Keratinocyte (primary cell): ENCODE data around the gene KCNQ4. TPM values are rescaled to one million over a fixed set of nuclear protein-coding genes. Genes with fewer than 3 reads are reported as not detected.

Experiments used
- DNase-seq: peaks from one replicate; pipeline ENCODE4 v3.0.0-alpha.2; 2011; ENCODE audit warnings: low read depth, missing footprints, low spot score
- FAIRE-seq: peaks from 2 replicates; lab custom pipeline; 2011; peaks lifted over from hg19 to GRCh38; lab: Jason Lieb, UNC
- H2AFZ ChIP-seq: 2 replicates; pipeline ENCODE4 v1.6.0; 2012; ENCODE audit warnings: low read length, control low read depth, inconsistent platforms; ENCODE audit not compliant: control insufficient read depth
- H3K27ac ChIP-seq: 2 replicates; pipeline ENCODE4 v1.5.1; 2011; ENCODE audit warnings: low read length; ENCODE audit not compliant: control insufficient read depth, insufficient read depth
- H3K27me3 ChIP-seq: 3 replicates; pipeline ENCODE4 v1.6.0; 2011; ENCODE audit warnings: low read length; ENCODE audit not compliant: control insufficient read depth, insufficient read depth; ENCODE audit errors: extremely low read depth
- H3K36me3 ChIP-seq, 2 experiments: 2 replicates in 1 of 2; 3 replicates in 1 of 2; pipeline ENCODE4 v1.5.1; 2011; ENCODE audit warnings: low read length in 2 of 2, mild to moderate bottlenecking in 1 of 2; ENCODE audit not compliant: control insufficient read depth in 2 of 2, insufficient read depth in 2 of 2; ENCODE audit errors: extremely low read depth in 1 of 2
- H3K4me1 ChIP-seq: 3 replicates; pipeline ENCODE4 v1.5.1; 2011; ENCODE audit warnings: low read length; ENCODE audit not compliant: control insufficient read depth, insufficient read depth; ENCODE audit errors: extremely low read depth
- H3K4me2 ChIP-seq: 3 replicates; pipeline ENCODE4 v1.6.0; 2011; ENCODE audit warnings: low read depth, low read length; ENCODE audit not compliant: control insufficient read depth, insufficient read depth; ENCODE audit errors: extremely low read depth
- H3K4me3 ChIP-seq, 3 experiments: fragments of 200-600 bp in 1 of 3; sonication (generic) in 1 of 3; 2 replicates in 2 of 3; 3 replicates in 1 of 3; pipeline ENCODE4 v1.5.1; 2011 to 2016; ENCODE audit warnings: low read length in 3 of 3, mild to moderate bottlenecking in 3 of 3, control low read depth in 2 of 3, inconsistent platforms in 1 of 3, low read depth in 1 of 3, mixed read lengths in 1 of 3, mixed run types in 1 of 3, moderate library complexity in 1 of 3; ENCODE audit not compliant: control insufficient read depth in 2 of 3, insufficient read depth in 2 of 3; ENCODE audit errors: extremely low read depth in 1 of 3
- H3K79me2 ChIP-seq: 2 replicates; pipeline ENCODE4 v1.6.0; 2012; ENCODE audit warnings: low read length; ENCODE audit not compliant: control insufficient read depth, insufficient read depth
- H3K9ac ChIP-seq: 3 replicates; pipeline ENCODE4 v1.6.0; 2011; ENCODE audit warnings: low read length; ENCODE audit not compliant: control insufficient read depth, insufficient read depth; ENCODE audit errors: extremely low read depth
- H3K9me1 ChIP-seq: 3 replicates; pipeline ENCODE4 v1.6.0; 2011; ENCODE audit warnings: low read length; ENCODE audit not compliant: control insufficient read depth, insufficient read depth; ENCODE audit errors: extremely low read depth
- H3K9me3 ChIP-seq: 2 replicates; pipeline ENCODE4 v1.5.1; 2012; ENCODE audit warnings: low read depth, low read length; ENCODE audit not compliant: control insufficient read depth
- H4K20me1 ChIP-seq: 3 replicates; pipeline ENCODE4 v1.6.0; 2011; ENCODE audit warnings: low read length; ENCODE audit not compliant: control insufficient read depth, insufficient read depth; ENCODE audit errors: extremely low read depth
- EZH2 ChIP-seq: IDR thresholded peaks from one replicate; pipeline ENCODE4 v1.6.1; 2012; ENCODE audit warnings: inconsistent platforms, mild to moderate bottlenecking, low read length, moderate library complexity
- dilution Hi-C: fragments of 300-500 bp; cut with MboI; formaldehyde crosslinking; loops from one replicate; pipeline ENCODE4 v1.7.0; 2020; ENCODE audit warnings: low sequenced_read_pairs; ENCODE audit not compliant: extremely low pct_ligation_motif_present
- polyA plus RNA-seq, 5 experiments: library from polyadenylated mRNA; depleted of rRNA in 3 of 5; stranded (reverse) in 3 of 5; stranded (forward) in 1 of 5; unstranded in 1 of 5; fragments of >200 nt; gene quantifications; 1 replicate in 1 of 5; 2 replicates in 3 of 5; 3 replicates in 1 of 5; pipeline versions ENCODE4 v1.2.1 to v1.2.3, GENCODE V29; 2011 to 2012; ENCODE audit warnings: missing spikeins in 2 of 5, low read depth in 1 of 5, low replicate concordance in 1 of 5
- TF ChIP-seq, protein P1 (sequence below), 3 experiments: IDR thresholded peaks in 1 of 3; conservative IDR thresholded peaks in 1 of 3; optimal IDR thresholded peaks in 1 of 3; 2 replicates in 2 of 3; 3 replicates in 1 of 3; pipeline versions ENCODE3 to v1.5.1; 2011; ENCODE audit warnings: low read length in 3 of 3, mild to moderate bottlenecking in 3 of 3, moderate library complexity in 2 of 3, control low read depth in 1 of 3, inconsistent platforms in 1 of 3; ENCODE audit not compliant: insufficient read depth in 2 of 3; ENCODE audit errors: extremely low read depth in 1 of 3

The KCNQ4 gene
- polyA plus RNA-seq, 1 donor (not counting 4 experiments of a cell fraction or from before 2014, with no cell fraction given), result not detected

DNA sequence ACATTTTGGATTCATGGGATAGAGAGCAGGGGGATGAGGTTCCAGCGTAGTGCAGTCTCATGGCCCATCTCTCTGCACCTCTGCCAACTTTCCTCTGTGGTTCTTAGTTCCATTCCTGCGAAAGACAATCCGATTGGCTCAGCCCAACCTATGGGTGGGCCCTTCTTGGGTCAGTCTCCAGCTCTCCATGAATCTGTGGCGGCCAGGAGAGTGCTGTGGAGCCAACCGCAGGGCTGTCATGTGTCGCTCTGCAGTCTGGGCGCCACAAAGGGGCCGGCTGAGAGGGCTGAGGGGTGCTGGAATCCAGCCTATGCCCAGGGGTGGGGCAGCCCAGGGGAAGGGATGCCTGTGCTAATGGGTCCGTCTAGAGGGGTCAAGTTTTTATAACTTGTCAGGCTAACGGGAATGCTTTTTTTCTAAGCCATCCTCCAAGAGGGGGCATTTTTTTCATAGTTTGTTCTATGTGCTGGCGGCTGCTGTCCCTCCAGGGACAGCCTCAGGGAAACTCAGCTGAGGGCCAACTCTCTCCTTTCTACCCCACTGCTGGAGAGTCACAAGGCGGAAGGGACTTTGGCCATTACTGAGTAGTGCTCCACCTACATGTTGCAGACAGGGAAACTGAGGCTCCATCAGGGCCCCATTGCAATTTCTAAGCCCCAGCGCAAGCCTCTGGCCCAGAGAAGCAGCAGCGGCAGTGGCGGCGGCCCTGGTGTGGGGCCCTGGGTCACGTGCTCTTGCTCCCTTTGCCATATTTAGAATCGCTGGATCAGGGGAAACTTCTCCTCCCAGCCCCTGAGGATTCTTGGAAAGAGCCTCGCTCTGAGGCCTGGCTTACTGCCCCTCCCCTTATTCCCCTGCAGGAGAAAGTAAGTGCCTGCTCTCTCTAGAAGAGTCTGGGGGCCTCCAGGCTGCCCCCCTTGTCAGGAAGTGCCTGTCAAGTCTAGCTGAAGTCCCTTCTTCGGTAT is 23.4 kb downstream of the KCNQ4 start:
- no peak overlapping the region for H3K9ac ChIP-seq
- no peak for TF ChIP-seq EZH2
- TF ChIP-seq, protein P1, sequence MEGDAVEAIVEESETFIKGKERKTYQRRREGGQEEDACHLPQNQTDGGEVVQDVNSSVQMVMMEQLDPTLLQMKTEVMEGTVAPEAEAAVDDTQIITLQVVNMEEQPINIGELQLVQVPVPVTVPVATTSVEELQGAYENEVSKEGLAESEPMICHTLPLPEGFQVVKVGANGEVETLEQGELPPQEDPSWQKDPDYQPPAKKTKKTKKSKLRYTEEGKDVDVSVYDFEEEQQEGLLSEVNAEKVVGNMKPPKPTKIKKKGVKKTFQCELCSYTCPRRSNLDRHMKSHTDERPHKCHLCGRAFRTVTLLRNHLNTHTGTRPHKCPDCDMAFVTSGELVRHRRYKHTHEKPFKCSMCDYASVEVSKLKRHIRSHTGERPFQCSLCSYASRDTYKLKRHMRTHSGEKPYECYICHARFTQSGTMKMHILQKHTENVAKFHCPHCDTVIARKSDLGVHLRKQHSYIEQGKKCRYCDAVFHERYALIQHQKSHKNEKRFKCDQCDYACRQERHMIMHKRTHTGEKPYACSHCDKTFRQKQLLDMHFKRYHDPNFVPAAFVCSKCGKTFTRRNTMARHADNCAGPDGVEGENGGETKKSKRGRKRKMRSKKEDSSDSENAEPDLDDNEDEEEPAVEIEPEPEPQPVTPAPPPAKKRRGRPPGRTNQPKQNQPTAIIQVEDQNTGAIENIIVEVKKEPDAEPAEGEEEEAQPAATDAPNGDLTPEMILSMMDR (optimal IDR thresholded peaks at IDR 0.05 in 1 of 3, IDR thresholded peaks at IDR 0.05 in 1 of 3, conservative IDR thresholded peaks at IDR 0.05 in 1 of 3; ENCODE audit: extremely low read depth in 1 of 3, insufficient read depth in 2 of 3, low read length in 3 of 3), result no peak
- H2AFZ ChIP-seq, result no peak overlapping the region
- H3K4me2 ChIP-seq, result no peak overlapping the region
- no peaks in the 10 kb centered on the region for H3K9me1 ChIP-seq
- dilution Hi-C loops, result no loop called here
- no peaks in the 10 kb centered on the region for H3K79me2 ChIP-seq
- no peaks in the 10 kb centered on the region for H4K20me1 ChIP-seq
- H3K27me3 ChIP-seq, result peaks cover 20% of the 10 kb centered on the region
- peaks cover 1% of the 10 kb centered on the region for H3K4me1 ChIP-seq
- H3K36me3 ChIP-seq, result no peaks in the 10 kb centered on the region
- no peak for DNase-seq
- no peak for FAIRE-seq
- H3K4me3 ChIP-seq, result no peak overlapping the region
- H3K27ac ChIP-seq, result no peak overlapping the region
- no peaks in the 10 kb centered on the region for H3K9me3 ChIP-seq

DNA sequence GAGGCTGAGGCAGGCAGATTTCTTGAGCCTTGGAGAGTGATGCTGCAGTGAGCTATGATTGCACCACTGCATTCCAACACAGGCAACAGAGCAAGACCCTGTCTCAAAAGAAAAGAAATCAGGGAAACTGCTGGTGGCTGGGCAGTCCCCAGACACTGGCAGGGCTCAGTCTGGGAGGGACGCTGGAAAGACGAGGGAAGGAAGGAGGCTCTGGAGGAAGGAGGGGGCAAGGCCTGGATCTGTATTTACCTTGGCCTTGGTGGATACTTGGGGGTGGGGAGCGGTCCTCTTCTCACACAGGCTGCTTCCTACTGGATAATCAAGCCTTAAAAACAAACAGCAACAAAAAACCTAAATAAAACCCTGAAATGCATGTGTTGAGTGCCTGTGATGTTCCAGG is 24.4 kb downstream of the KCNQ4 start:
- Histone ChIP-seq H3K36me3 (no peaks in the 10 kb centered on the region), H3K79me2 (no peaks in the 10 kb centered on the region), H3K9me3 (no peaks in the 10 kb centered on the region), H3K4me1 (no peaks in the 10 kb centered on the region), H3K27ac (no peak overlapping the region), H3K27me3 (peaks cover 23% of the 10 kb centered on the region), H3K9ac (no peak overlapping the region), H4K20me1 (no peaks in the 10 kb centered on the region), H3K9me1 (no peaks in the 10 kb centered on the region), H3K4me2 (no peak overlapping the region), H2AFZ (no peak overlapping the region), H3K4me3 (no peak overlapping the region)
- dilution Hi-C loops, result no loop called here
- TF ChIP-seq, protein P1 (optimal IDR thresholded peaks at IDR 0.05 in 1 of 3, IDR thresholded peaks at IDR 0.05 in 1 of 3, conservative IDR thresholded peaks at IDR 0.05 in 1 of 3; ENCODE audit: extremely low read depth in 1 of 3, insufficient read depth in 2 of 3, low read length in 3 of 3), result no peak
- TF ChIP-seq EZH2, result no peak
- FAIRE-seq (no peak), DNase-seq (no peak)
